NAMALWA (cell line): ENCODE measurements around the gene EXOC6B.

Source experiments
- DNase-seq: peaks from one replicate; pipeline ENCODE4 v3.0.0-alpha.2; 2015; ENCODE audit warnings: low spot score

EXOC6B gene

GRCh38 chr2:72825257-72826155, at the start of gene EXOC6B:
TSS of gene EXOC6B (minus strand) at chr2:72826033.
- peak; percentile 54 for DNase-seq

GRCh38 chr2:72871880-72872279, 46.0 kb upstream of the EXOC6B start:
- no peak for DNase-seq

- no peak for DNase-seq
Observed at GRCh38 chr2:72871060-72871459, 45.2 kb upstream of the EXOC6B start.

- no peak for DNase-seq
Observed at GRCh38 chr2:72864500-72864899, 38.7 kb upstream of the EXOC6B start.

GRCh38 chr2:72863046-72863445, 37.2 kb upstream of the EXOC6B start:
- no peak for DNase-seq

GRCh38 chr2:72862239-72862988, 36.6 kb upstream of the EXOC6B start:
- peak; percentile 90 for DNase-seq

GRCh38 chr2:72859831-72860262, 34.0 kb upstream of the EXOC6B start:
- peak; percentile 78 for DNase-seq

- no peak for DNase-seq
Observed at GRCh38 chr2:72851333-72851732, 25.5 kb upstream of the EXOC6B start.

- DNase-seq, result no peak
Observed at GRCh38 chr2:72849138-72849462, 23.3 kb upstream of the EXOC6B start.

GRCh38 chr2:72848436-72849137, 22.8 kb upstream of the EXOC6B start:
- no peak for DNase-seq

- DNase-seq, result no peak
Observed at GRCh38 chr2:72847534-72848315, 21.9 kb upstream of the EXOC6B start.

GRCh38 chr2:72846171-72847095, 20.6 kb upstream of the EXOC6B start:
- DNase-seq, result no peak

GRCh38 chr2:72843301-72843700, 17.5 kb upstream of the EXOC6B start:
- no peak for DNase-seq

- no peak for DNase-seq
Observed at GRCh38 chr2:72841462-72842125, 15.8 kb upstream of the EXOC6B start.

GRCh38 chr2:72840066-72840465, 14.2 kb upstream of the EXOC6B start:
- no peak for DNase-seq

- DNase-seq, result no peak
Observed at GRCh38 chr2:72837171-72837570, 11.3 kb upstream of the EXOC6B start.

- DNase-seq, result no peak
Observed at GRCh38 chr2:72835403-72835802, 9.6 kb upstream of the EXOC6B start.

GRCh38 chr2:72834596-72834995, 8.8 kb upstream of the EXOC6B start:
- no peak for DNase-seq

- DNase-seq, result no peak
Observed at GRCh38 chr2:72833084-72833714, 7.4 kb upstream of the EXOC6B start.

GRCh38 chr2:72830273-72830672, 4.4 kb upstream of the EXOC6B start:
- no peak for DNase-seq
